HEK293T (cell line): Measurements from ENCODE around the gene ITGB5.

Source experiments
- CTCF ChIA-PET: fragments of 350-600 bp; formaldehyde crosslinking; extraction: SDS; loops from one replicate; lab custom pipeline; 2021; ENCODE audit warnings: antibody characterized with exemption, inconsistent platforms; lab: Yijun Ruan, JAX
- POLR2A ChIA-PET: fragments of 350-600 bp; formaldehyde crosslinking; extraction: SDS; loops from one replicate; lab custom pipeline; 2020; ENCODE audit warnings: antibody characterized with exemption, inconsistent platforms; lab: Yijun Ruan, JAX
- DNase-seq: peaks from one replicate; pipeline ENCODE4 v3.0.0; 2012; ENCODE audit warnings: mixed read lengths; ENCODE audit errors: extremely low spot score
- ARNT ChIP-seq: fragments of 450-650 bp; IDR thresholded peaks from 2 replicates; pipeline ENCODE4 v1.6.1; 2017; ENCODE audit warnings: mild to moderate bottlenecking
- BHLHE40 ChIP-seq: fragments of 450-650 bp; IDR thresholded peaks from 2 replicates; pipeline ENCODE4 v1.6.1; 2016; ENCODE audit warnings: mild to moderate bottlenecking, moderate library complexity, borderline replicate concordance
- CTBP1 ChIP-seq: fragments of 450-650 bp; IDR thresholded peaks from 2 replicates; pipeline ENCODE4 v1.6.1; 2016; ENCODE audit warnings: borderline replicate concordance
- ELF4 ChIP-seq: fragments of 450-650 bp; IDR thresholded peaks from 2 replicates; pipeline ENCODE4 v1.6.1; 2017; ENCODE audit warnings: antibody characterized with exemption
- FOXA1 ChIP-seq: fragments of 450-650 bp; IDR thresholded peaks from 2 replicates; pipeline ENCODE4 v1.6.1; 2016; ENCODE audit warnings: mild to moderate bottlenecking
- FOXK2 ChIP-seq: fragments of 450-650 bp; IDR thresholded peaks from 2 replicates; pipeline ENCODE4 v1.6.1; 2016; ENCODE audit warnings: mild to moderate bottlenecking
- FOXM1 ChIP-seq: fragments of 450-650 bp; IDR thresholded peaks from 2 replicates; pipeline ENCODE4 v1.6.1; 2017; ENCODE audit warnings: mild to moderate bottlenecking, borderline replicate concordance
- HDGF ChIP-seq: fragments of 450-650 bp; IDR thresholded peaks from 2 replicates; pipeline ENCODE4 v1.6.1; 2017; ENCODE audit warnings: antibody characterized with exemption, borderline replicate concordance
- L3MBTL2 ChIP-seq: fragments of 450-650 bp; conservative IDR thresholded peaks from 2 replicates; pipeline ENCODE4 v1.6.1; 2016; ENCODE audit warnings: mild to moderate bottlenecking
- LEF1 ChIP-seq: fragments of 450-650 bp; IDR thresholded peaks from 2 replicates; pipeline ENCODE4 v1.6.1; 2017; ENCODE audit warnings: mild to moderate bottlenecking, borderline replicate concordance
- NFRKB ChIP-seq: fragments of 450-650 bp; IDR thresholded peaks from 2 replicates; pipeline ENCODE4 v1.6.1; 2016; ENCODE audit warnings: mild to moderate bottlenecking, moderate library complexity
- PKNOX1 ChIP-seq: fragments of 450-650 bp; IDR thresholded peaks from 2 replicates; pipeline ENCODE4 v1.6.1; 2016
- SP1 ChIP-seq: fragments of 450-650 bp; IDR thresholded peaks from 2 replicates; pipeline ENCODE4 v1.6.1; 2017
- SUZ12 ChIP-seq: fragments of 450-650 bp; IDR thresholded peaks from 2 replicates; pipeline ENCODE4 v1.6.1; 2016; ENCODE audit warnings: mild to moderate bottlenecking
- TARDBP ChIP-seq: fragments of 450-650 bp; IDR thresholded peaks from 2 replicates; pipeline ENCODE4 v1.6.1; 2016
- ZNF384 ChIP-seq: fragments of 450-650 bp; IDR thresholded peaks from 2 replicates; pipeline ENCODE4 v1.6.1; 2016

The ITGB5 gene

DNA sequence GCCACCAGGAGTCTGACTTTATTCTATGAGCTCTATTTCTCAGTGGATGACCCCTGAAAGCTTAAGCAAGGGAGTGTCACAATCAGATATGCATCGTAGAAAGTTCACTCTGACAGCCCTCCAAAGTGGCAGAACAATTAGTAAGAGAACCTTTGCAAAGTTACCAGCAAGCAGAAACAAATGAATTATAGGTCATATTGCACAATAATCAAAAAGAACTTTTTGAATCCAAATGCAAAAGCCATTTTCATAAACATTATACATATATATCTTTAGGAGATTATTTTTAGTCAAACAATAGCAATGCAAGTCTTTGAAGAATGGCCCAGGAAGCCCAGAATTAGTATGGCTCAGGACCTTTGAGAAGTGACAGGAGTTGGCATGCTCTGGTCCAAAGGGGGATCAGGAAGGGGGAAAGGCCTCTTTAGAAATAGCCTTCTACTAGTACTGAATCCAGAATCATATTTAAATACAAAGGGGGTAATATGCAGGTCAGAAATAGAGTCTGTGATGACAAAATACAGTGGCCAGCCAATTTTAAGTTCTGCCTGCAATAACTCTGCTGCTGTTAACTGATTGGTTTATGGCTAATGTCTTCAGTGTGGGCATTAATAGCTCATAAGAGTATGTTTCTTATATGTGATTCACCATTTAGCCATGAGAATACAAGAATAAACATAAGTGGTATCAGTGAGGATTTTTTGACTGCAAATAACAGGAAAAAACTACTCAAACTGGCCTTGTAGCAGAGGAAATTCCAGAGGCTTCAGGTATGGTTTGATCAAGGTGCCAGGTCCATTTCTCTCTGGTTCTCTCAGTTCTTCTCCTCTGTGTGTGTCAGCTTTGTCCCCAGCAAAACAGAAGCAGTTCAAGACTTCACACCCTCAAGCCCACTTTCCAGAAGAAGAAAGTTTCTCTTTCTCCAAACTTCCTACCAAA is 17.0 kb upstream of the ITGB5 start:
- TF ChIP-seq BHLHE40, result no peak
- no peak for TF ChIP-seq ZNF384
- no peak for TF ChIP-seq SP1
- no peak for TF ChIP-seq FOXK2
- TF ChIP-seq PKNOX1, result no peak
- TF ChIP-seq L3MBTL2, result no peak
- no peak for TF ChIP-seq TARDBP
- no peak for DNase-seq
- POLR2A ChIA-PET, result no interaction called here
- CTCF ChIA-PET, result no interaction called here

DNA sequence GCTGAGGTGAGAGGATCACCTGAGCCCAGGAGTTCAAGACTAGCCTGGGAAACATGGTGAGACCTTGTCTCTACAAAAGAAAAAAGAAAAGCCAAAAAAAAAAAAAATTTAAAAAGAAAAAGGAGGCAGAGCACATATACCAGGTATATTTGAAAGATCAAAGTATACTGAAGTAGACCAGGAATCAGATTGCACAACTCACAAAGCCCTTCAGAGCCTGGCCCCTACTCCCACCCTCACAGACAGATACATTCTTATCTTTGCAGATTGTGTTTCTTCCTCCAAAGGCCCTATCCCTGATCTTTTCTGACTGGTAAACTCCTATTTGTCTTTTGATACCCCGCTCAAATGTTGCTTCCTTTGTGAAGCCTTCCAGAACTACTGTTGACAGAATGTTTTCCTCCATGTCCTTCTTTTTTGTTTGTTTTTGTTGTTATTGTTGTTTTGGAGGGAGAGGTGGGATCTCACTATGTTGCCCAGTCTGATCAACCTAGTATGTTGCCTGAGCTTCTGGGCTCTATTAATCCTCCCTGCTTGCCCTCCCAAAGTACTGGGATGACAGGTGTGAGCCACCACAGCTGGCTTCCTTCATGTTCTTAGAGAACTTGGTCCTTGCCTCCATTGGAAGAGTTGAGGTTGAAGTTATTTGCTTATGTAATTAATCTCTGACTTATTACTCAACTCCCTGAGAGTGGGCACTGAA is 9.8 kb upstream of the ITGB5 start:
- no peak for TF ChIP-seq LEF1
- TF ChIP-seq ARNT, result no peak
- no peak for TF ChIP-seq NFRKB
- TF ChIP-seq BHLHE40, result no peak
- ChIA-PET CTCF (interaction anchor here (2.8 kb wide), 1 partner anchor 110 kb away, joined by 10 read pairs; no protein-coding TSS in a partner anchor), POLR2A (interaction anchor here (1.4 kb wide), 1 partner anchor 10 kb away, joined by 6 read pairs; the partner anchor contains the start of gene ITGB5)
- DNase-seq, result no peak

GRCh38 chr3:124895756-124896155 is 8.6 kb upstream of the ITGB5 start:
- ChIA-PET CTCF (interaction anchor here (2.8 kb wide), 1 partner anchor 109 kb away, joined by 10 read pairs; no protein-coding TSS in a partner anchor), POLR2A (interaction anchor here (1.4 kb wide), 1 partner anchor 8 kb away, joined by 6 read pairs; the partner anchor contains the start of gene ITGB5)
- TF ChIP-seq HDGF (no peak), L3MBTL2 (no peak), PKNOX1 (no peak), BHLHE40 (no peak), FOXA1 (no peak), ELF4 (no peak), LEF1 (no peak), ZNF384 (no peak), CTBP1 (no peak), SP1 (no peak), TARDBP (no peak), NFRKB (no peak)
- DNase-seq, result no peak

- ChIA-PET CTCF (no interaction called here), POLR2A (no interaction called here)
- no peak for DNase-seq
- TF ChIP-seq L3MBTL2 (no peak), FOXM1 (no peak), ARNT (no peak), NFRKB (no peak)
Observed at GRCh38 chr3:124893526-124893925, 6.4 kb upstream of the ITGB5 start.

- no peak for TF ChIP-seq ZNF384
- no peak for TF ChIP-seq PKNOX1
- TF ChIP-seq SP1, result no peak
- no peak for TF ChIP-seq ARNT
- TF ChIP-seq L3MBTL2, result no peak
- TF ChIP-seq FOXM1, result no peak
- no peak for DNase-seq
- ChIA-PET POLR2A (no interaction called here), CTCF (interaction anchor here (1.1 kb wide), 1 partner anchor 130 kb away, joined by 11 read pairs; no protein-coding TSS in a partner anchor)
Observed at GRCh38 chr3:124890573-124891190, 3.5 kb upstream of the ITGB5 start.

GRCh38 chr3:124888482-124889441 is 1.6 kb upstream of the ITGB5 start:
- POLR2A ChIA-PET, result no interaction called here
- TF ChIP-seq CTBP1 (no peak), BHLHE40 (no peak), FOXM1 (no peak), LEF1 (no peak), SP1 (no peak), ELF4 (no peak), NFRKB (no peak), PKNOX1 (no peak), HDGF (no peak), FOXA1 (no peak), TARDBP (no peak), ARNT (no peak), FOXK2 (no peak), L3MBTL2 (no peak), SUZ12 (no peak), ZNF384 (no peak)
- no peak for DNase-seq
- CTCF ChIA-PET, result interaction anchor here (1.9 kb wide), 1 partner anchor 13 kb away, joined by 6 read pairs; no protein-coding TSS in a partner anchor
